Astrocyte (in vitro differentiated cells and primary cell): Measurements from ENCODE around the gene DLX6. TPM values are rescaled to one million over a fixed set of nuclear protein-coding genes. Genes with fewer than 3 reads are reported as not detected.

ENCODE experiments used
- DNase-seq: peaks from one replicate; pipeline ENCODE4 v3.0.0-alpha.2; 2010; ENCODE audit warnings: low read depth
- FAIRE-seq: peaks from 2 replicates; lab custom pipeline; 2011; peaks lifted over from hg19 to GRCh38; lab: Jason Lieb, UNC
- H2AFZ ChIP-seq: 2 replicates; pipeline ENCODE4 v1.6.0; 2012; ENCODE audit warnings: low read depth, low read length, inconsistent platforms
- H3K27ac ChIP-seq: 2 replicates; pipeline ENCODE4 v1.5.1; 2011; ENCODE audit warnings: low read depth, low read length, inconsistent platforms
- H3K27me3 ChIP-seq: 2 replicates; pipeline ENCODE4 v1.6.0; 2011; ENCODE audit warnings: low read length, inconsistent platforms; ENCODE audit not compliant: insufficient read depth
- H3K36me3 ChIP-seq: 2 replicates; pipeline ENCODE4 v1.5.1; 2011; ENCODE audit warnings: low read length, inconsistent platforms; ENCODE audit not compliant: insufficient read depth
- H3K4me1 ChIP-seq: 2 replicates; pipeline ENCODE4 v1.5.1; 2011; ENCODE audit warnings: low read length, inconsistent platforms; ENCODE audit not compliant: insufficient read depth
- H3K4me2 ChIP-seq: 2 replicates; pipeline ENCODE4 v1.6.0; 2012; ENCODE audit warnings: low read length, inconsistent platforms
- H3K4me3 ChIP-seq: 2 replicates; pipeline ENCODE4 v1.5.1; 2011; ENCODE audit warnings: low read depth, mild to moderate bottlenecking, low read length, inconsistent platforms; ENCODE audit not compliant: insufficient read depth
- H3K79me2 ChIP-seq: 2 replicates; pipeline ENCODE4 v1.6.0; 2012; ENCODE audit warnings: mild to moderate bottlenecking, low read length, inconsistent platforms; ENCODE audit not compliant: insufficient read depth
- H3K9ac ChIP-seq: 2 replicates; pipeline ENCODE4 v1.6.0; 2012; ENCODE audit warnings: mild to moderate bottlenecking, low read length, inconsistent platforms
- H3K9me3 ChIP-seq: 2 replicates; pipeline ENCODE4 v1.5.1; 2012; ENCODE audit warnings: low read depth, mild to moderate bottlenecking, low read length, inconsistent platforms; ENCODE audit not compliant: insufficient read depth
- H4K20me1 ChIP-seq: 2 replicates; pipeline ENCODE4 v1.6.0; 2012; ENCODE audit warnings: low read length, inconsistent platforms; ENCODE audit not compliant: insufficient read depth
- H3K27ac Mint-ChIP-seq: one replicate; pipeline ENCODE4 v1.8.0; 2021; ENCODE audit warnings: mild to moderate bottlenecking, mixed read lengths; ENCODE audit not compliant: unreplicated experiment
- H3K27me3 Mint-ChIP-seq: one replicate; pipeline ENCODE4 v1.8.0; 2021; ENCODE audit warnings: low read depth, mixed read lengths; ENCODE audit not compliant: unreplicated experiment
- H3K36me3 Mint-ChIP-seq: one replicate; pipeline ENCODE4 v1.8.0; 2021; ENCODE audit warnings: low read depth, mixed read lengths; ENCODE audit not compliant: unreplicated experiment
- H3K4me1 Mint-ChIP-seq: one replicate; pipeline ENCODE4 v1.8.0; 2021; ENCODE audit warnings: low read depth, mixed read lengths; ENCODE audit not compliant: unreplicated experiment
- H3K4me3 Mint-ChIP-seq: one replicate; pipeline ENCODE4 v1.8.0; 2021; ENCODE audit warnings: mild to moderate bottlenecking, moderate library complexity, mixed read lengths; ENCODE audit not compliant: unreplicated experiment
- H3K9me3 Mint-ChIP-seq: one replicate; pipeline ENCODE4 v1.8.0; 2021; ENCODE audit warnings: mild to moderate bottlenecking, mixed read lengths; ENCODE audit not compliant: unreplicated experiment
- EZH2 ChIP-seq: IDR thresholded peaks from 2 replicates; pipeline ENCODE4 v1.6.1; 2012; ENCODE audit warnings: mild to moderate bottlenecking, low read length, inconsistent platforms; ENCODE audit not compliant: insufficient read depth
- total RNA-seq: library from RNA; stranded (reverse); gene quantifications from 2 replicates; pipeline ENCODE4 v1.2.1, GENCODE V29; 2021
- TF ChIP-seq, protein P1 (sequence below): IDR thresholded peaks from 2 replicates; pipeline ENCODE4 v1.5.1; 2011; ENCODE audit warnings: low read depth, mild to moderate bottlenecking, inconsistent platforms, low read length, moderate library complexity; ENCODE audit not compliant: insufficient read depth

The DLX6 gene
- total RNA-seq, 1 donor from 2014 or later, result 0.25 TPM

DNA sequence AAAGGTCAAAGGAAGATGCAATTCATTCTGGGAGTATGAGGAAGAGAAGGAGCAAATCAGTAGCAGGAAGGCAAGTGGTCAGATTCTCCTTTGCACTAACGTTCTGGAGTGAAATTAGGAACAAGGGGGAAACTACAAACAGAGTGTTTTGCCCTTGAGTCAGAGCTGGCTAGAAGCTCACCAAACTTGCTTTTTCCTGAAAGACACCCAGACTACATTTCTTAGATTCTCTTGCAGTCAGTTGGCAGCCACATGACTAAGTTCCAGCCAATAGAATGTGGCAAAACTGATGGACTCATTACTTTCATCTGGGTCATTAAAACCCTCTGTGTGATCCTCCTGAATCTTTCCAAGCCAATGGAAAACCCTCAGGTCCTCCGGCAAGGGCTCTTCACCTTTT, 37.9 kb downstream of the DLX6 start:
- Histone ChIP-seq H2AFZ (no peak overlapping the region), H3K4me3 (no peak overlapping the region), H3K27ac (no peak overlapping the region), H3K27me3 (no peaks in the 10 kb centered on the region), H3K4me2 (no peak overlapping the region), H3K9ac (no peak overlapping the region), H4K20me1 (no peaks in the 10 kb centered on the region), H3K9me3 (no peaks in the 10 kb centered on the region), H3K79me2 (no peaks in the 10 kb centered on the region), H3K36me3 (no peaks in the 10 kb centered on the region), H3K4me1 (no peaks in the 10 kb centered on the region)
- H3K27me3 Mint-ChIP-seq, result peaks cover 13% of the 10 kb centered on the region
- DNase-seq (no peak), FAIRE-seq (no peak)
- H3K4me1 Mint-ChIP-seq, result peaks cover 9% of the 10 kb centered on the region
- H3K4me3 Mint-ChIP-seq, result no peak overlapping the region
- TF ChIP-seq EZH2, result no peak
- TF ChIP-seq, protein P1, sequence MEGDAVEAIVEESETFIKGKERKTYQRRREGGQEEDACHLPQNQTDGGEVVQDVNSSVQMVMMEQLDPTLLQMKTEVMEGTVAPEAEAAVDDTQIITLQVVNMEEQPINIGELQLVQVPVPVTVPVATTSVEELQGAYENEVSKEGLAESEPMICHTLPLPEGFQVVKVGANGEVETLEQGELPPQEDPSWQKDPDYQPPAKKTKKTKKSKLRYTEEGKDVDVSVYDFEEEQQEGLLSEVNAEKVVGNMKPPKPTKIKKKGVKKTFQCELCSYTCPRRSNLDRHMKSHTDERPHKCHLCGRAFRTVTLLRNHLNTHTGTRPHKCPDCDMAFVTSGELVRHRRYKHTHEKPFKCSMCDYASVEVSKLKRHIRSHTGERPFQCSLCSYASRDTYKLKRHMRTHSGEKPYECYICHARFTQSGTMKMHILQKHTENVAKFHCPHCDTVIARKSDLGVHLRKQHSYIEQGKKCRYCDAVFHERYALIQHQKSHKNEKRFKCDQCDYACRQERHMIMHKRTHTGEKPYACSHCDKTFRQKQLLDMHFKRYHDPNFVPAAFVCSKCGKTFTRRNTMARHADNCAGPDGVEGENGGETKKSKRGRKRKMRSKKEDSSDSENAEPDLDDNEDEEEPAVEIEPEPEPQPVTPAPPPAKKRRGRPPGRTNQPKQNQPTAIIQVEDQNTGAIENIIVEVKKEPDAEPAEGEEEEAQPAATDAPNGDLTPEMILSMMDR, result no peak
- H3K9me3 Mint-ChIP-seq, result peaks cover 2% of the 10 kb centered on the region
- peak overlapping the region; percentile 19 for H3K27ac Mint-ChIP-seq
- no peaks in the 10 kb centered on the region for H3K36me3 Mint-ChIP-seq

Other genes starting within 250 kb of the DLX6 start
- 1.3 and 1.9 TPM in 2 replicates for gene DLX5, start 19.3 kb downstream of the DLX6 start, total RNA-seq
- 10.8 and 12.7 TPM in 2 replicates for gene SDHAF3, start 112.1 kb downstream of the DLX6 start, total RNA-seq